HepG2 (cell line): ENCODE data around the gene ANKZF1. TPM values are rescaled to one million over a fixed set of nuclear protein-coding genes. Genes with fewer than 3 reads are reported as not detected.

Experiments
- CEBPB ChIP-seq: IDR thresholded peaks from 2 replicates; pipeline ENCODE4 v1.6.1; 2011; ENCODE audit warnings: low read depth, low read length, improper control_type of control experiment, borderline replicate concordance
- CSRNP1 ChIP-seq: sonication (generic); formaldehyde crosslinking; IDR thresholded peaks from 2 replicates; pipeline ENCODE4 v1.8.1; 2023; ENCODE audit warnings: mild to moderate bottlenecking, missing genetic modification reagents
- EP300 ChIP-seq, 3 experiments: sonication (generic) in 1 of 3; formaldehyde crosslinking in 1 of 3; IDR thresholded peaks; 2 replicates each; pipeline versions ENCODE4 v1.5.1 to v1.6.1; 2011 to 2020; ENCODE audit warnings: low read depth in 2 of 3, low read length in 2 of 3, borderline replicate concordance in 1 of 3, improper control_type of control experiment in 1 of 3, mild to moderate bottlenecking in 1 of 3, missing genetic modification reagents in 1 of 3, moderate library complexity in 1 of 3
- FOXK1 ChIP-seq: sonication (generic); formaldehyde crosslinking; IDR thresholded peaks from 2 replicates; pipeline ENCODE4 v1.4.0; 2020; ENCODE audit warnings: low read depth, missing genetic modification reagents, borderline replicate concordance
- HOXA5 ChIP-seq: sonication (generic); formaldehyde crosslinking; IDR thresholded peaks from 2 replicates; pipeline ENCODE4 v1.4.0; 2020; ENCODE audit warnings: missing genetic modification reagents
- KLF11 ChIP-seq: IDR thresholded peaks from 2 replicates; pipeline ENCODE4 v1.6.1; 2016; ENCODE audit warnings: missing compliant biosample characterization
- MTERF4 ChIP-seq: sonication (generic); formaldehyde crosslinking; IDR thresholded peaks from 2 replicates; pipeline ENCODE4 v1.8.0; 2023; ENCODE audit warnings: mild to moderate bottlenecking, missing genetic modification reagents
- NCOA2 ChIP-seq: sonication (generic); formaldehyde crosslinking; IDR thresholded peaks from 2 replicates; pipeline ENCODE4 v1.8.0; 2022; ENCODE audit warnings: inconsistent platforms
- NFYB ChIP-seq: sonication (generic); formaldehyde crosslinking; IDR thresholded peaks from 2 replicates; pipeline ENCODE4 v1.4.0; 2020; ENCODE audit warnings: missing genetic modification reagents
- RBAK ChIP-seq: sonication (generic); formaldehyde crosslinking; IDR thresholded peaks from 2 replicates; pipeline ENCODE4 v1.5.1; 2020; ENCODE audit warnings: mild to moderate bottlenecking, missing genetic modification reagents
- SMARCE1 ChIP-seq: fragments of 450-650 bp; IDR thresholded peaks from 2 replicates; pipeline ENCODE4 v1.6.1; 2017; ENCODE audit warnings: borderline replicate concordance
- TERF1 ChIP-seq: sonication (generic); formaldehyde crosslinking; IDR thresholded peaks from 2 replicates; pipeline ENCODE4 v1.8.0; 2022; ENCODE audit warnings: mild to moderate bottlenecking, missing genetic modification reagents, moderate library complexity
- ZBTB34 ChIP-seq: sonication (generic); formaldehyde crosslinking; IDR thresholded peaks from 2 replicates; pipeline ENCODE4 v1.8.0; 2022; ENCODE audit warnings: mild to moderate bottlenecking, missing genetic modification reagents
- ZFP36 ChIP-seq: fragments of 150-350 bp; IDR thresholded peaks from 2 replicates; pipeline ENCODE4 v1.6.1; 2018; ENCODE audit warnings: borderline replicate concordance, low read length, low read depth; ENCODE audit not compliant: partially characterized antibody
- ZFY ChIP-seq: sonication (generic); formaldehyde crosslinking; IDR thresholded peaks from 2 replicates; pipeline ENCODE4 v1.4.0; 2020; ENCODE audit warnings: missing genetic modification reagents
- ZNF33A ChIP-seq: sonication (generic); formaldehyde crosslinking; IDR thresholded peaks from 2 replicates; pipeline ENCODE4 v1.5.1; 2020; ENCODE audit warnings: missing genetic modification reagents, mild to moderate bottlenecking, moderate library complexity, borderline replicate concordance
- ZNF484 ChIP-seq: sonication (generic); formaldehyde crosslinking; IDR thresholded peaks from 2 replicates; pipeline ENCODE4 v1.5.1; 2020; ENCODE audit warnings: mild to moderate bottlenecking, low read depth, missing genetic modification reagents, borderline replicate concordance
- ZNF510 ChIP-seq: sonication (generic); formaldehyde crosslinking; IDR thresholded peaks from 2 replicates; pipeline ENCODE4 v1.4.0; 2020; ENCODE audit warnings: low read depth, mild to moderate bottlenecking, missing genetic modification reagents
- ZNF710 ChIP-seq: sonication (generic); formaldehyde crosslinking; IDR thresholded peaks from 2 replicates; pipeline ENCODE4 v1.5.0; 2020; ENCODE audit warnings: mild to moderate bottlenecking, missing genetic modification reagents, borderline replicate concordance
- polyA plus RNA-seq, 8 experiments: library from polyadenylated mRNA; depleted of rRNA in 3 of 8; stranded (reverse) in 7 of 8; unstranded in 1 of 8; fragments of >200 nt; fragmentation: Illumina TruSeq in 4 of 8; extraction: Trizol in 4 of 8; gene quantifications; 2 replicates each; pipeline versions ENCODE4 v1.2.1 to v1.2.3, GENCODE V29; 2011 to 2016; ENCODE audit warnings: low read depth in 4 of 8, missing spikeins in 1 of 8, mixed read lengths in 1 of 8; ENCODE audit not compliant: insufficient read depth in 1 of 8
- total RNA-seq, 5 experiments: library from RNA; depleted of rRNA; stranded (reverse); fragments of >200 nt; fragmentation: Illumina TruSeq; extraction: Trizol; gene quantifications; 2 replicates each; pipeline ENCODE4 v1.2.3, GENCODE V29; 2016; ENCODE audit warnings: low read depth in 1 of 5
- TF ChIP-seq, protein P1 (sequence below): sonication (generic); formaldehyde crosslinking; IDR thresholded peaks from 2 replicates; pipeline ENCODE4 v1.4.0; 2020; ENCODE audit warnings: missing genetic modification reagents, low read depth, mild to moderate bottlenecking, borderline replicate concordance

The ANKZF1 gene
- total and polyA plus RNA-seq, 2 of the 13 experiments (the other 11 are each of a cell fraction or from before 2014, with no cell fraction given): 25.3 to 128 TPM

DNA sequence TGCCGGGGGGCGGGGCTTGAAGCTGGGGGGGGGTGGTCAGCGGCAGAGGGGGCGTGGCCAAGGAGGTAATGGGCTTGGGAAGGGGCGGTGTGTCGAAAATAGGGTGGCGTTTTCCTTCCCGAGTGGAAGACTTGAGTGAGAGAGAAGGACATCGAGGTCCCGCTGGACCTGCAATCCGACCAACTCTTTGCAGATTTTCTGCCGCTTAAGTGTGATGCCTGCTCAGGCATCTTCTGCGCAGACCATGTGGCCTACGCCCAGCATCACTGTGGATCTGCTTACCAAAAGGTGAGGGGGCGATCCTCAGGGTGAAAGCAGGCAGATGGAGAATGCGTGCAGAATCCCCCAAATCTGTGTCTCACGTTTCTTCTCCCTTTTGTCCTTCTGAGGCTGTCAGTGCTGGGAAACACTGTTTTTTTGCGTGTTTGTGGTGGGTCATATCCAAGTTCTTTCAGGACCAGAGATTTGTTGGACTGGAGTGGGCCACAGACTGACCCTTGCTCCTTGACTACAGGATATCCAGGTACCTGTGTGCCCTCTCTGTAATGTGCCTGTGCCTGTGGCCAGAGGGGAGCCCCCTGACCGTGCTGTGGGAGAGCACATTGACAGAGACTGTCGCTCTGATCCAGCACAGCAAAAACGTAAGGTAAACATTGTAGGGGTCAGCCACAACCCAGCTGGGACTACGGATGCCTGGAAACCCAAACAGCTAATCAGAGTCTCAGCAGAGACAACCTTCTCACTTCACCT is 22.3 kb upstream of the ANKZF1 start (continued):
- no peak; the same call in 1 of the 2 replicates for TF ChIP-seq ZNF710
- no peak for TF ChIP-seq ZFP36
- TF ChIP-seq, protein P1, sequence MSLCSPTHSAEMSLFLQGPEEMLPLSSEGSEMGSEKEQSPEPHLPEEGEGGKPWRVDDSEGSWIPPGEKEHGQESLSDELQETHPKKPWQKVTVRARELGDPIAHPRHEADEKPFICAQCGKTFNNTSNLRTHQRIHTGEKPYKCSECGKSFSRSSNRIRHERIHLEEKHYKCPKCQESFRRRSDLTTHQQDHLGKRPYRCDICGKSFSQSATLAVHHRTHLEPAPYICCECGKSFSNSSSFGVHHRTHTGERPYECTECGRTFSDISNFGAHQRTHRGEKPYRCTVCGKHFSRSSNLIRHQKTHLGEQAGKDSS (CRISPR knock-in tag): 0 out of 2 replicates have a peak, but pooled peaks have one; percentile 15
- no peak for TF ChIP-seq MTERF4 (CRISPR knock-in tag)
- no peak for TF ChIP-seq EP300 (IDR thresholded peaks at IDR 0.05; ENCODE audit: low read depth in 2 of 2, low read length in 2 of 2)
- TF ChIP-seq EP300 (CRISPR knock-in tag; IDR thresholded peaks at IDR 0.05; ENCODE audit: borderline replicate concordance): 0 out of 2 replicates have a peak, but pooled peaks have one; percentile 23
- no peak for TF ChIP-seq TERF1 (CRISPR knock-in tag)
- TF ChIP-seq ZNF484 (CRISPR knock-in tag): no peak
- TF ChIP-seq KLF11: peak; percentile 65; the same call in 1 of the 2 replicates
- 0 out of 2 replicates have a peak, but pooled peaks have one; percentile 31 for TF ChIP-seq FOXK1
- TF ChIP-seq NFYB (CRISPR knock-in tag): no peak
- TF ChIP-seq ZNF33A (CRISPR knock-in tag): no peak
- no peak for TF ChIP-seq ZFY (CRISPR knock-in tag)
- TF ChIP-seq NCOA2 (CRISPR knock-in tag): no peak
- TF ChIP-seq SMARCE1: no peak
- TF ChIP-seq CSRNP1 (CRISPR knock-in tag): no peak; the same call in 1 of the 2 replicates
- TF ChIP-seq RBAK (CRISPR knock-in tag): no peak
- peak; percentile 76; the same call in 1 of the 2 replicates for TF ChIP-seq ZNF510 (CRISPR knock-in tag)
- peak; percentile 16; the same call in 1 of the 2 replicates for TF ChIP-seq HOXA5
- TF ChIP-seq ZBTB34: no peak
- no peak for TF ChIP-seq CEBPB
